ENCODE data around the gene POFUT2. TPM values are rescaled to one million over a fixed set of nuclear protein-coding genes. Genes with fewer than 3 reads are reported as not detected.
A peak's percentile ranks its signal among the peaks of the same experiment; 100 is the strongest.

The POFUT2 gene
- total and polyA plus RNA-seq, 2 donors from 2014 or later = 18.3 to 30.2 TPM

DNA sequence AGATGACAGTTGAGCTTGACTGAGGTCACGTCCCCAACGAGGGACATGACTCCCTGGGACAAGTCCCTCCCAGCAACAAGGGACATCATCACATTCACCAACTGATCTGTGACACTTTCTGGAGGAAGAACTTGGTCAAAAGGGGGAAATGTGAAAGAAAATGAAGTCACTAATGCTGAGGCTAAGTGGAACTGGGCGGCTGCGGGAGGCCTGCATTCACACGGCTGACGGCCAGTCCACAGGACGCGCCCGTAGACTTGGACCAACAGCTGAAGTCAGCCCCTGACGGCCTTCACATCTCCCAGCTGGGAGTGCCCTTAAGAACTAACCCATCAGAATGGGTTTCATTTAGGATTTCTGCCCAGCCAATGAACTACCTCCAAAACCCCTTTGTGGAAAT is 26.6 kb downstream of the POFUT2 start:
- intact Hi-C loops (cut with DNase I) = no loop called here
- Histone ChIP-seq H3K36me3 (ENCODE audit: control insufficient read depth in 2 of 3, insufficient read depth in 3 of 3, low read length in 3 of 3) (peaks cover 0 to 20% (median 8%) of the 10 kb centered on the region in 3 donors), H3K9ac (ENCODE audit: low read length in 3 of 3) (no peak overlapping the region), H3K27me3 (ENCODE audit: control insufficient read depth, insufficient read depth, low read length) (no peaks in the 10 kb centered on the region), H3K4me1 (ENCODE audit: control insufficient read depth in 2 of 3, insufficient read depth in 2 of 3, low read depth in 1 of 3, low read length in 3 of 3) (peaks cover 0 to 3% (median 0%) of the 10 kb centered on the region in 3 donors), H3K27ac (ENCODE audit: low read depth in 2 of 2, low read length in 2 of 2) (no peak overlapping the region), H3K4me3 (ENCODE audit: low read length in 3 of 3) (no peak overlapping the region), H3K9me3 (ENCODE audit: control insufficient read depth in 2 of 3, insufficient read depth in 1 of 3, low read length in 3 of 3) (no peaks in the 10 kb centered on the region)
- DNase-seq (peak in 1 of 5 donors; percentile 22), FAIRE-seq (no peak)
- TF ChIP-seq, protein P1, sequence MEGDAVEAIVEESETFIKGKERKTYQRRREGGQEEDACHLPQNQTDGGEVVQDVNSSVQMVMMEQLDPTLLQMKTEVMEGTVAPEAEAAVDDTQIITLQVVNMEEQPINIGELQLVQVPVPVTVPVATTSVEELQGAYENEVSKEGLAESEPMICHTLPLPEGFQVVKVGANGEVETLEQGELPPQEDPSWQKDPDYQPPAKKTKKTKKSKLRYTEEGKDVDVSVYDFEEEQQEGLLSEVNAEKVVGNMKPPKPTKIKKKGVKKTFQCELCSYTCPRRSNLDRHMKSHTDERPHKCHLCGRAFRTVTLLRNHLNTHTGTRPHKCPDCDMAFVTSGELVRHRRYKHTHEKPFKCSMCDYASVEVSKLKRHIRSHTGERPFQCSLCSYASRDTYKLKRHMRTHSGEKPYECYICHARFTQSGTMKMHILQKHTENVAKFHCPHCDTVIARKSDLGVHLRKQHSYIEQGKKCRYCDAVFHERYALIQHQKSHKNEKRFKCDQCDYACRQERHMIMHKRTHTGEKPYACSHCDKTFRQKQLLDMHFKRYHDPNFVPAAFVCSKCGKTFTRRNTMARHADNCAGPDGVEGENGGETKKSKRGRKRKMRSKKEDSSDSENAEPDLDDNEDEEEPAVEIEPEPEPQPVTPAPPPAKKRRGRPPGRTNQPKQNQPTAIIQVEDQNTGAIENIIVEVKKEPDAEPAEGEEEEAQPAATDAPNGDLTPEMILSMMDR (IDR thresholded peaks at IDR 0.05; ENCODE audit: borderline replicate concordance, extremely low read depth, insufficient read depth) = no peak

DNA sequence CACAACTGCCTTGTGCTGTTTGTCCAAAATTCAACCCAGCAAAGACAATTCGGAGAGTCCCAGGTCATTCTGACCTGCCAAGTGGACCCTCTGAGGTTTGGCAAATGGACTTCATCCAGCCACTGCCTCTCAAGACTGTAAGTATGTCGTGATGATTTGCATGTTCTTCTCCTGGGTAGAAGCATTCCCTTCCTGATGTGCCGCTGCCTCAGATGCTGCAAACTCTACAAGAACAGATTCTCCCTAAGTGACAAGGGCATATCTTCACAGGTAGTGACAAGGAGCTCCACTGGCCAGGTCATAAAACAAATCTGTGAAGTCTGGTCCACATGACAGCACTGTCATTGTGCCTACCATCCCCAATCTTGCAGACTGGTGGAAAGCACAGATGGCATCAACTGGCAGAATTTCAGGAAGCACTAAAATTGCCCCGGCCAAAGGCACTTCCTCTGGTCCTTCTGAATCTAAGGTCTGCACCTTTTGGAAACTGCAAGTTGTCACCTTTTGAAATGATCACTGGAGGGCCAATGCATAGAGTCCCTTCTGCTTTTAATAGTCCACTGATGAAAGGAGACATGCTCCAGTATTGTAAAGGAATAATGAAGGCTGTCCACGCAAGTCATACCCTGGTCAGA is 27.4 kb downstream of the POFUT2 start:
- no peak overlapping the region for H3K27ac ChIP-seq (ENCODE audit: low read depth in 2 of 2, low read length in 2 of 2)
- DNase-seq (no peak), FAIRE-seq (no peak)
- no peak overlapping the region for H3K9ac ChIP-seq (ENCODE audit: low read length in 3 of 3)
- no peaks in the 10 kb centered on the region for H3K9me3 ChIP-seq (ENCODE audit: control insufficient read depth in 2 of 3, insufficient read depth in 1 of 3, low read length in 3 of 3)
- intact Hi-C loops (cut with DNase I) = no loop called here
- H3K4me3 ChIP-seq (ENCODE audit: low read length in 3 of 3) = no peak overlapping the region
- no peaks in the 10 kb centered on the region for H3K27me3 ChIP-seq (ENCODE audit: control insufficient read depth, insufficient read depth, low read length)
- H3K36me3 ChIP-seq (ENCODE audit: control insufficient read depth in 2 of 3, insufficient read depth in 3 of 3, low read length in 3 of 3) = peaks cover 0 to 17% (median 5%) of the 10 kb centered on the region in 3 donors
- TF ChIP-seq, protein P1 (IDR thresholded peaks at IDR 0.05; ENCODE audit: borderline replicate concordance, extremely low read depth, insufficient read depth) = no peak
- H3K4me1 ChIP-seq (ENCODE audit: control insufficient read depth in 2 of 3, insufficient read depth in 2 of 3, low read depth in 1 of 3, low read length in 3 of 3) = peaks cover 0 to 3% (median 0%) of the 10 kb centered on the region in 3 donors

DNA sequence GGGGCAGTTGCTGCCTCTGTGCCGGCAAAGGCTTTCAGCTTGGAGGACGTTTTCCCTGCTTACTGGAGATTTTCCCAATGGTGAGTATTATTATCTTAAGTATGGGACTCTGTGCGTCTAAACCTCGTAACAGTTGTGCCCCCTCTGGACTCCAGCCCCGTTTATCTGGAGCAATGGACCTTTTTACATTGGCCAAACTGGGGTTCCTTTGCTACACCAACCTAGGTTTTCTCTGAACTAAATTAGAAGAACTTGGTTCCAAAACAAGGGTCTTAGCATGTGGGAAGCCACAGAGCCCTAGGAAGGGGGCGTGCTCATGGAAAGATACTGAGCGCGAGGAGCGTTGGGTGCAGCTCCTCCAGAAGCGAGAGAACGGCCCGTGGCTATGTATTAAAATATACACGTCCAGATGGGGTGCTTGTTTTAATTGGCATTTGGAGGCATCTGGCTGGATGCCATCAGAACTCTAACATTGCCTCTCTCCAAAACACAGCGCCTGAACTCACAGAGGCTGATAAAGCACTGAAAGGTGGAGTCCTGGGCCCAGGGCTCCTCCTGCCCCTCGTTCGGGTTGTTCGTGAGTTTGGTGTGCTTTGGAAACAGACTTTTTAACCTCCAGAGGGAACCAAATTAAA is 28.4 kb downstream of the POFUT2 start:
- H3K9ac ChIP-seq (ENCODE audit: low read length in 3 of 3) = no peak overlapping the region
- H3K9me3 ChIP-seq (ENCODE audit: control insufficient read depth in 2 of 3, insufficient read depth in 1 of 3, low read length in 3 of 3) = no peaks in the 10 kb centered on the region
- no peak for DNase-seq
- intact Hi-C loops (cut with DNase I) = no loop called here
- H3K4me3 ChIP-seq (ENCODE audit: low read length in 3 of 3) = no peak overlapping the region
- no peak overlapping the region for H3K27ac ChIP-seq (ENCODE audit: low read depth in 2 of 2, low read length in 2 of 2)
- H3K4me1 ChIP-seq (ENCODE audit: control insufficient read depth in 2 of 3, insufficient read depth in 2 of 3, low read depth in 1 of 3, low read length in 3 of 3) = peaks cover 0 to 3% (median 0%) of the 10 kb centered on the region in 3 donors
- H3K27me3 ChIP-seq (ENCODE audit: control insufficient read depth, insufficient read depth, low read length) = no peaks in the 10 kb centered on the region
- FAIRE-seq = no peak
- peaks cover 0 to 10% (median 0%) of the 10 kb centered on the region in 3 donors for H3K36me3 ChIP-seq (ENCODE audit: control insufficient read depth in 2 of 3, insufficient read depth in 3 of 3, low read length in 3 of 3)
- TF ChIP-seq, protein P1 (IDR thresholded peaks at IDR 0.05; ENCODE audit: borderline replicate concordance, extremely low read depth, insufficient read depth) = no peak
